Left kidney (tissue), 8 donors: Measurements from ENCODE around the gene LEMD1. TPM values are rescaled to one million over a fixed set of nuclear protein-coding genes. Genes with fewer than 3 reads are reported as not detected.

Source experiments
- DNase-seq: peaks from one replicate; pipeline ENCODE4 v3.0.0-alpha.2; 2013
- long read RNA-seq, 8 donors: transcript quantifications; one replicate each; lab custom pipeline, GENCODE V29; 2026
- polyA plus RNA-seq: library from polyadenylated mRNA; unstranded; fragments of 120-200 nt; gene quantifications from one replicate; pipeline ENCODE4 v1.2.1, GENCODE V29; 2013; ENCODE audit not compliant: insufficient read length

The LEMD1 gene
- polyA plus RNA-seq: 3.9 TPM
- long read RNA-seq, donor 1: 0 reads
- long read RNA-seq, donor 2: 0 reads
- long read RNA-seq, donor 3: 0 reads
- long read RNA-seq, donor 4: 0 reads
- long read RNA-seq, donor 5: 0 reads
- long read RNA-seq, donor 6, partial matches to known transcripts: 0 of 1 reads
- long read RNA-seq, donor 6, other reads (novel, unspliced or antisense): 0 of 1 reads
- long read RNA-seq, donor 7: 0 reads
- long read RNA-seq, donor 8: 0 reads

GRCh38 chr1:205421798-205422197, at the start of gene LEMD1:
LEMD1 (minus strand) TSS chr1:205422056; CDS start chr1:205420536, 1,520 bp downstream.
- DNase-seq: no peak

GRCh38 chr1:205470131-205470530, 48.3 kb upstream of the LEMD1 start:
- DNase-seq: no peak

- DNase-seq: no peak
Measured at GRCh38 chr1:205466595-205467220, 44.9 kb upstream of the LEMD1 start.

GRCh38 chr1:205465392-205465791, 43.5 kb upstream of the LEMD1 start:
- DNase-seq: no peak

- peak; percentile 83 for DNase-seq
Measured at GRCh38 chr1:205458777-205459566, 37.1 kb upstream of the LEMD1 start.

- no peak for DNase-seq
Measured at GRCh38 chr1:205456868-205457745, 35.3 kb upstream of the LEMD1 start.

GRCh38 chr1:205456383-205456867, 34.6 kb upstream of the LEMD1 start:
- DNase-seq: no peak

- no peak for DNase-seq
Measured at GRCh38 chr1:205455581-205456382, 33.9 kb upstream of the LEMD1 start, which contains the start of gene BLACAT1. BLACAT1 (minus strand) TSS chr1:205456045.

- DNase-seq: no peak
Measured at GRCh38 chr1:205454903-205455335, 33.1 kb upstream of the LEMD1 start.

GRCh38 chr1:205453466-205453865, 31.6 kb upstream of the LEMD1 start:
- no peak for DNase-seq

GRCh38 chr1:205452933-205453332, 31.1 kb upstream of the LEMD1 start:
- no peak for DNase-seq

GRCh38 chr1:205452364-205452763, 30.5 kb upstream of the LEMD1 start:
- no peak for DNase-seq

- DNase-seq: no peak
Measured at GRCh38 chr1:205451759-205452164, 29.9 kb upstream of the LEMD1 start.

GRCh38 chr1:205451202-205451601, 29.3 kb upstream of the LEMD1 start:
- DNase-seq: no peak

- DNase-seq: no peak
Measured at GRCh38 chr1:205450448-205450847, 28.6 kb upstream of the LEMD1 start.

- DNase-seq: peak; percentile 78
Measured at GRCh38 chr1:205449750-205450443, 28.0 kb upstream of the LEMD1 start.

- no peak for DNase-seq
Measured at GRCh38 chr1:205449254-205449749, 27.4 kb upstream of the LEMD1 start.

GRCh38 chr1:205448540-205449253, 26.8 kb upstream of the LEMD1 start:
- DNase-seq: no peak
